RWPE1 (cell line): ENCODE results near the gene SMAD4.

Experiments
- CTCF ChIA-PET: fragments of 350-600 bp; sonication (Branson Sonifier 250); formaldehyde crosslinking; extraction: SDS; loops from one replicate; lab custom pipeline; 2021; lab: Yijun Ruan, JAX
- POLR2A ChIA-PET: fragments of 400-600 bp; formaldehyde crosslinking; extraction: SDS; loops from one replicate; lab custom pipeline; 2020; ENCODE audit warnings: antibody characterized with exemption; ENCODE audit not compliant: low non-redundant PET; lab: Yijun Ruan, JAX
- DNase-seq: peaks from one replicate; pipeline ENCODE4 v3.0.0; 2012; ENCODE audit warnings: low spot score
- H3K27ac ChIP-seq: fragments of 450-650 bp; 2 replicates; pipeline ENCODE4 v1.5.1; 2017
- CTCF ChIP-seq: fragments of 450-650 bp; conservative IDR thresholded peaks from 2 replicates; pipeline ENCODE4 v1.5.1; 2017; ENCODE audit warnings: low read depth, mild to moderate bottlenecking

The SMAD4 gene

GRCh38 chr18:51074605-51075004 lies 44.6 kb downstream of the SMAD4 start:
- H3K27ac ChIP-seq, result no peak overlapping the region
- TF ChIP-seq CTCF, result no peak
- ChIA-PET POLR2A (no interaction called here), CTCF (no interaction called here)
- DNase-seq, result no peak

DNA sequence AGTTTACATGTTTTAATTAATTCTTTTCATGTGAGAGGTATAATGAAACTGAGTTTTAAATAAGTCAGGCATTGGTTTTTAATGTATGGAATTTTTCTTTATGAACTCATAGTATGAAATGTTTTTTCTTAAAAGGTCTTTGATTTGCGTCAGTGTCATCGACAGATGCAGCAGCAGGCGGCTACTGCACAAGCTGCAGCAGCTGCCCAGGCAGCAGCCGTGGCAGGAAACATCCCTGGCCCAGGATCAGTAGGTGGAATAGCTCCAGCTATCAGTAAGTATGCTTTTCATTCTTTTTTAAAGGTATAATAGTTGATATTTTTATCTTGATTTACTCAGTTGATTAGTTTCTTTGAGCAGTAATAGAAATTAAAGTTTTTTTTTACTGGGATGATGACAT lies 46.5 kb downstream of the SMAD4 start:
- no peak for DNase-seq
- no peak overlapping the region for H3K27ac ChIP-seq
- POLR2A ChIA-PET, result no interaction called here
- no peak for TF ChIP-seq CTCF
- CTCF ChIA-PET, result no interaction called here

GRCh38 chr18:51077217-51077616 lies 47.2 kb downstream of the SMAD4 start:
- CTCF ChIA-PET, result no interaction called here
- DNase-seq, result no peak

DNA sequence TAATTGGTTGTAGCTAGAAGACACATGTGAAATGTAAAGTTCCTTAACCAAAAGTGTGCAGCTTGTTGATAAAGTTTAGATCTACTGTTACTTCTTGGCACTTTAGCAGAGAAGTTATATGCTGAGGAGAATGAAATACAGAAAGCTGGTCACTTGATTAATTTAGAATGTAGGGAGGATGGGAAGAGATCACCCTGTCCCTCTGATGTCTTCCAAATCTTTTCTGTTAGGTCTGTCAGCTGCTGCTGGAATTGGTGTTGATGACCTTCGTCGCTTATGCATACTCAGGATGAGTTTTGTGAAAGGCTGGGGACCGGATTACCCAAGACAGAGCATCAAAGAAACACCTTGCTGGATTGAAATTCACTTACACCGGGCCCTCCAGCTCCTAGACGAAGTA lies 48.0 kb downstream of the SMAD4 start:
- CTCF ChIA-PET, result no interaction called here
- POLR2A ChIA-PET, result no interaction called here
- no peak for TF ChIP-seq CTCF
- H3K27ac ChIP-seq, result no peak overlapping the region
- no peak for DNase-seq

More at GRCh38 chr18:51077217-51077616, 47.2 kb downstream of the SMAD4 start:
- no peak overlapping the region for H3K27ac ChIP-seq
- POLR2A ChIA-PET, result no interaction called here
- no peak for TF ChIP-seq CTCF

DNA sequence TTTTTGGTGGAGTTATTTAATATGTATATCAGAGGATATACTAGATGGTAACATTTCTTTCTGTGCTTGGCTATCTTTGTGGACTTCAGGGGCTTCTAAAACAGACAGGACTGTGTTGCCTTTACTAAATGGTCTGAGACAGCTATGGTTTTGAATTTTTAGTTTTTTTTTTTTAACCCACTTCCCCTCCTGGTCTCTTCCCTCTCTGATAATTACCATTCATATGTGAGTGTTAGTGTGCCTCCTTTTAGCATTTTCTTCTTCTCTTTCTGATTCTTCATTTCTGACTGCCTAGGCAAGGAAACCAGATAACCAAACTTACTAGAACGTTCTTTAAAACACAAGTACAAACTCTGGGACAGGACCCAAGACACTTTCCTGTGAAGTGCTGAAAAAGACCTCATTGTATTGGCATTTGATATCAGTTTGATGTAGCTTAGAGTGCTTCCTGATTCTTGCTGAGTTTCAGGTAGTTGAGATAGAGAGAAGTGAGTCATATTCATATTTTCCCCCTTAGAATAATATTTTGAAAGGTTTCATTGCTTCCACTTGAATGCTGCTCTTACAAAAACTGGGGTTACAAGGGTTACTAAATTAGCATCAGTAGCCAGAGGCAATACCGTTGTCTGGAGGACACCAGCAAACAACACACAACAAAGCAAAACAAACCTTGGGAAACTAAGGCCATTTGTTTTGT lies 52.7 kb downstream of the SMAD4 start:
- no peak for TF ChIP-seq CTCF
- POLR2A ChIA-PET, result no interaction called here
- CTCF ChIA-PET, result interaction anchor here (0.6 kb wide), 1 partner anchor 28 kb away, joined by 3 read pairs; no protein-coding TSS in a partner anchor
- DNase-seq, result no peak
- no peak overlapping the region for H3K27ac ChIP-seq

DNA sequence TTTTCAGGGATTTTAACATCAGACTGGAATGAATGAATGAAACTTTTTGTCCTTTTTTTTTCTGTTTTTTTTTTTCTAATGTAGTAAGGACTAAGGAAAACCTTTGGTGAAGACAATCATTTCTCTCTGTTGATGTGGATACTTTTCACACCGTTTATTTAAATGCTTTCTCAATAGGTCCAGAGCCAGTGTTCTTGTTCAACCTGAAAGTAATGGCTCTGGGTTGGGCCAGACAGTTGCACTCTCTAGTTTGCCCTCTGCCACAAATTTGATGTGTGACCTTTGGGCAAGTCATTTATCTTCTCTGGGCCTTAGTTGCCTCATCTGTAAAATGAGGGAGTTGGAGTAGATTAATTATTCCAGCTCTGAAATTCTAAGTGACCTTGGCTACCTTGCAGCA lies 53.4 kb downstream of the SMAD4 start:
- CTCF ChIA-PET, result interaction anchor here (0.6 kb wide), 1 partner anchor 29 kb away, joined by 3 read pairs; no protein-coding TSS in a partner anchor
- POLR2A ChIA-PET, result no interaction called here
- DNase-seq, result no peak
- TF ChIP-seq CTCF, result no peak
- no peak overlapping the region for H3K27ac ChIP-seq
